Effector CD4-positive, alpha-beta T cell (primary cell): ENCODE measurements around the gene IGF2BP2.

Experiments used
- DNase-seq: peaks from one replicate; pipeline ENCODE4 v3.0.0-alpha.2; 2020

The IGF2BP2 gene

DNA sequence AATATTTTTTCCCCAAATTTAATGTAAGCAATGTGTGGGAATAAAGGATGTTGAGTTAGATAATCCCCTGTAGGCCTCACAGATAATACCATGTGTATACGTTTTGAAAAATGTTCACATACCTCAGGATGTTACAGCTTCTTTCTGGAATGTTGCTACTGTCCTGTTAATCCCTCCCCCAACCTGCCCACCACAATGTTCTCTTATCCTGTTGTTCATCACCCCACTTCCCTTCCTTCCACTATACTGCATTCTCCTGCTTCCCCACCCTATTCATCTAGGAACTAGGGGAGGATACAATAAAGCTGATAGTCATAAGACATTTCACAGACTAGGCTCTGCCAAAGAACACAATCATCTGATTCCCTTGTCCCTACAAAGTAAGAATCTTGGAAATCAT, 92.1 kb downstream of the IGF2BP2 start:
- DNase-seq, result no peak

DNA sequence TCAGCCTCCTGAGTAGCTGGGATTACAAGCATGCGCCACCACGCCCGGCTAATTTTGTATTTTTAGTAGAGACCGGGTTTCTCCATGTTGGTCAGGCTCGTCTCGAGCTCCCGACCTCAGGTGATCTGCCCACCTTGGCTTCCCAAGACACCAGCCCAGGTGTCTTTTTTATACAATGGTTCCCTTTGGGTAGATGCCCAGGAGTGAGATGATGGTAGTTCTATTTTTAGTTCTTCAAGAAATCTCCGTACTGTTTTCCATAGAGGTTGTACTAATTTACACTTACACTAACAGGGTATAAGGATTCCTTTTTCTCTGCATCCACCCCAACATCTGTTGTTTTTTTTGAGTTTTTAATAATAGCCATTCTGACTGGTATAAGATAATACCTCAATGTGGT, 94.3 kb downstream of the IGF2BP2 start:
- no peak for DNase-seq

DNA sequence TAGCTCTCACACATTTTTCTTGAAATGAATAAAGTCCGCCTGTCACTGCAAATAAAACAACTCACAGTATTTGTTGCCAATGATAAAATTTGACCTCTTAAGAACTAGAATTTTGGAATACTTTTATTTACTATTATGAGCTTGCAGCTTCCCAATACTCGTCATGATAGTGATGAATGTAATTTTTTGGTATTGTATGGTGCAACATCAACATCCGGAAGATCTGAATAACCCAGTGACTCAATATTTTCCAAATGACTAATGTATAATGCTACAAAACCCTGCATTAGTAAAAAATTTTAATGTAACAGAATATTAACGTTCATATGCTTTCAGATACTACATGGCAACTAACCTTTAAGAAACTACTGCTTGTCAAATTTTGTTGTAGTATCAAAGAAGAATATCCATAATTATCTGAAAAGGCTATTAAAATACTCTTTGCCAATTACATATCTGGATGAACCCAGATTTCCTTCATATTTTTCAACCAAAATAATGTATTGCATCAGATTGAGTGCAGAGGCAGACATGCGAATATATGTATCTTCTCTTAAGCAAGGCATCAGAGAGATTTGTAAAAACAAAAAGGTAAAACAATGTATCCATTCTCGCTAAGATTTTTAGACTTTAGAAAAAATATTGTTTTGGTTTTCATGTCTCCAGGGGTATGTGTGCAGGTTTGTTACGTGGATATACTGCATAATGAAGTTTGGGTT, 95.3 kb downstream of the IGF2BP2 start:
- no peak for DNase-seq

DNA sequence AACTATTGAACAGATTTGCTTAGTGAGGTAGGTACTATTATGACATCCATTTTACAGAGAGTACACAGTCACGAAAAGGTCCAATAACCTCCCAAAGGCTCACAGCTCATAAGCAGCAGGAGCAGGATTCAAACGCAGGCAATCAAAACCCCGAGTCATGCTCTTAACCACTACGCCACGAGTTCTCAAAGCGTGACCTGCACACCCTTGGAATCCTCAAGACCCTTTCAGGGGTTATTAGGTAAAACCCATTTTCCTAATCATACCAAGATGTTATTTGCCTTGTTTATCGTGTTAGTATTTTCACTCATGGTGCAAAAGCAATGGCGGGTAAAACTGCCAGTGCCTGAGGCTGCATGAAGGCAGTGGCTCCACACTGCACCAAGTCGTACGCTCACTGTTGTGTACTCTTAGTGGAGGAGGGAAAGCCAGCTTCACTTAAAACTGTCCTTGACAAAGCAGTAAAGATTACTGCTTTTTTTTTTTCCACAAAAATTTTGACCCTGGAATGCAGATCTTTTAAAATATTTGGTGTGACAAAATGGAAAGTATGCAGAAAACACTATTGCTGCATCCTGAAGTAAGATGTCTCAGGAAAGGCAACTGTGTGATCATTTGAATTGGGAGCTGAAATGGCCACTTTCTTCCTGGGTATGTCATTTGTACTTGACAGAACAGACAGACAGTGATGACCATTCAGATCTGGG, 96.1 kb downstream of the IGF2BP2 start:
- DNase-seq, result no peak

GRCh38 chr3:185727873-185728272, 97.0 kb downstream of the IGF2BP2 start:
- no peak for DNase-seq

GRCh38 chr3:185726254-185726967, 98.4 kb downstream of the IGF2BP2 start:
- DNase-seq, result no peak

DNA sequence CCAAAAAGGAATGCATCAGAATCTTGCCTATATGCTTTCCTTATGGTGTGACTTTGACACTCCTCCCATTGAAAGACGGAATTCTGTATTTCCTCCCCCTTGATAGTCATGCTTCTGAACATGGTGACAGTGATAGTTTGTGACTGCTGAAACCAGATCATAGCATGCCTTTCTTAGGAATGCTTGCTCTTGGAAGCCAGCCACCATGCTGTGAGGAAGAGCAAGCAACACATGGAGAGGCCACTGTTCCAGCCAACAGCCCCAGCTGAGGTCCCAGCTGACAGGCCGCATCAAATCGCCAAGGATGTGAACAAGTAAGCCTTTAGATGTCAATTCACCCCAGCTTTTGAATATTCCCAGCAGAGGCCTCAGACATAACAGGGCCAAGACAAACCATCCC, 100.1 kb downstream of the IGF2BP2 start:
- no peak for DNase-seq

- DNase-seq, result no peak
Measured at GRCh38 chr3:185724251-185724650, 100.6 kb downstream of the IGF2BP2 start.

GRCh38 chr3:185722881-185723280, 102.0 kb downstream of the IGF2BP2 start:
- no peak for DNase-seq

GRCh38 chr3:185721970-185722369, 102.9 kb downstream of the IGF2BP2 start:
- DNase-seq, result no peak

DNA sequence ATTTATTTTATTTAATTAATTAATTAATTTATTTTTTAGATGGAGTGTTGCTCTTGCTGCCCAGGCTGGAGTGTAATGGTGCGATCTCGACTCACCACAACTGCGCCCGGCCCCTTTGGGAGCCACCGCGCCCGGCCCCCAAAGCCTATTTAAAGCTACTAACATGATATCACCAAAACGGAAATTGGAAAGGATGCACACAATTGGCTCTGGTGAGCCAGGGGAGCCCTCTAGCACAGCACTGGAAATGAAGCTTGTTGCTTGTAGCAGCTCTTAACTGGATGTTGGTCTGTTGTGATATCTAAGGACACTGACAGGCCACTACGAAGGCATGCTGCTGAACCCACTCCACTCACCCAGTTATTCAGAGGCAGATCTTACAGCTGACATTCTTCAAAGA, 104.5 kb downstream of the IGF2BP2 start:
- no peak for DNase-seq

GRCh38 chr3:185718736-185719593, 105.9 kb downstream of the IGF2BP2 start:
- DNase-seq, result no peak

DNA sequence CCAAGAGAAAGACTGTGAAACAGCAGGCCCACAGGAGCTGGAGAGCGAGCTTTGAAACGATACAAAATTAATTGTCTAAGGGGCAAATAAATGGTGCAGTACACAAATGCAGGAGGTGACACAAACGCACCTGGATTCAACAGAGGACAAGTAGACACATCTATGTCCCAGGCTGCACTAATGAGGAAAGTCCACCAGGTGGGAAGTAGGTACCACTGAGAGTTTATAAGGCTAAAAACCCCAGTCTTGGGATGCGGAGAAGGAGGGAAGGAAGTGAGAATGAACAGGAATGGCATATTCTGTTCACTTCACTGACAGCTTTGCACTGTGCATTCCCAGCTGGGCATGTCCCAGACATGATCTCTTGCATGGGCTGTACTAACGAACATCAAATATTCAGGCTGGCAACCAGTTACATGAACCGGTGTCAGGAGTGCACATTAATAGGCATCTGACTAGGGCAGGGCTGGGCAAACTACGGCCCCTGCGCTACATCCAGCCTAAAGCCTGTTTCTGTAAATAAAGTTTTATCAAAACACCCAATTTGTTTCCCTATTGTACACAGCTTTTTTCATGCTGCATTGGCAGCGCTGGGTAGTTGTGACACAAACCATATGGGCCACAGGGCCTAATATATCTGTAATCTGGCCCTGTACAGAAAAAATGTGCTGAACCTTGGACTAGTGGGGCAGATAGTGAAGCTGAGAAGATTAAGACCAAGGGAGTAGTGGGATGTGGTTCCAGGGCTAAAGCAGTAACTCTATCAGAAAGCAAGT, 107.0 kb downstream of the IGF2BP2 start:
- no peak for DNase-seq

DNA sequence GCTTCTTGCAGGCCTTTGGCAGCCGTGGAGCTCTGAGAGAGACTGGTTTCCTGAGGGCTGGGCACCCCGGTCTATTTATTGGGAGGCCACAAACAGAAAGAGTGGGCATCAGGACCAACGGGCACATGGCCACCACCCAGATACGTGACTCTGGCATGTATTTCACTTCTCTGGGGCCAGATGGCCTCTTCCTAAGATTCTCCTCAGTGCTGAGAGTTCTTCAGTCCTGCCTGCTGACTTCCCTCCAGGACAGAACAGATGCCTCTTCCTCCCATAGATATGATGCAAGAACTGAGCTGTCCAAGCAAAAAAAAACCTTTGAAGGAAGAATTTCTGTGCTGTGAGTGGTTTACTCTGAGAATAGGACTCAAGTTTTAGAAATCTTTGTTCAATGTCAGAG, 107.7 kb downstream of the IGF2BP2 start:
- DNase-seq, result no peak

DNA sequence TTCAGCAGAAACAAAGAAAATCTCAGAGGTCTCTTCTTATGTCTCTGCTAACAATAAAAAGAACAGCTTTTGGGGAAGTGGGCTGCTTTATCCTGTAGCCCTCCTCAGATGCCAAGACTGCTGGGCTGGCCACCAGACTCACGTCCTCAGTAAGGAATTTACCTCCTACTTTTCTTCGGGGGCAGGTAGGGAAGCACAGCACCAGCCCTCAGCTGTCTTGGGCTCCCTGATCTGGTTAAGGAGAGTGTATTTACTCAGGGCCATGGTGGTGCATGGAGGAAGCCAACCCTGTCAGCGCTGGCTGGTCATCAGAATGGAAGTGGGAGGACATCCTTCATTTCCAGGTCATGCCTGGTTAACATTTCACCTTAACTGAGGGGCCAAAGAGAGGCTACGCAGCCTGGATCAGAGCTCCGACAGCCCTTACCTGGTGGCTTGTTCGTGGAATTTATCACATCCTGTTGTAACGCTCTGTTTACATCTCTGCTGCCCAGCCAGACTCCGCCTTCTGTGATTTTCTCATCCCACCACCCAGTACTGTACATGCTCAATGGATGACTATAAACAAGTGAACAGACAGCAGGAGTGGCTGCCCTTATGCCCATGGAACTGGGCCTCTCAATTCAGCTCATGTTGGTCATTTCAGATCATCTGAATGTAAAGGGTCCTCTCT, 108.3 kb downstream of the IGF2BP2 start:
- DNase-seq, result no peak

GRCh38 chr3:185715091-185715490, 109.8 kb downstream of the IGF2BP2 start:
- no peak for DNase-seq

DNA sequence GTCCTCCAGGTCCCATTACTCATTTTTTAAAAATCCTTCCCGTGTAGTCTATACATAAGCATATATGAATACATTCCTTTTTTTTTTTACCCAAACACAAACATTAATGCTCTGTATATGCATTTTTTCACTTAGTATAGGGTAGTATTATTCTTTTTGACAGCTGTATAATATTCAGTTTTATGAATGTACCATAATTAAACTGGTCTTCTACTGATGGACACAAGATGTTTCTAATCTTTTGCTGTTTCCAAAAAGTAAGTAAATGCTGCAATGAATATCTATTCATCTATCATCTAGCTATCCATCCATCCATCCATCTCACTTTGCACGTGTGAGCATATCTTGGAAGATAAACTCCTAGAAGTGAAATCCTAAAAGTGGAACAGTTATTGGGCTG, 110.8 kb downstream of the IGF2BP2 start:
- no peak for DNase-seq

DNA sequence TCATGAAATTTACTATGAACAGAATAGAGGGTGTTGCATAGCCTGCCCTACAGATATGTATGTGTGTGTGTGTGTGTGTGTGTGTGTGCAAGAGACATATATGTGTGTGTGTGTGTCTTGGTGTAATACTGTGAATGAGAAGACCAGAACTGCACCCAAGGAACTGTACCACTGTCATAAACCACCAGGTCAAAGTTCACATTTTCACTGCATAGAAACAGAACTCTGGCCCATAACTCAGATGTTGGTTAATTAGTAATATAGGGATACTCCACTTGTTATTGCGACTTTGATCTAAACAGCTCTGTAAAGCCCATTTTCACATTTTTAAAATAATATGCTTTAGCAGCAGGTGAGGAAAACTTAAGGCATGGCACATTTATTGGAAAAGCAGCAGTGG, 111.8 kb downstream of the IGF2BP2 start:
- no peak for DNase-seq

DNA sequence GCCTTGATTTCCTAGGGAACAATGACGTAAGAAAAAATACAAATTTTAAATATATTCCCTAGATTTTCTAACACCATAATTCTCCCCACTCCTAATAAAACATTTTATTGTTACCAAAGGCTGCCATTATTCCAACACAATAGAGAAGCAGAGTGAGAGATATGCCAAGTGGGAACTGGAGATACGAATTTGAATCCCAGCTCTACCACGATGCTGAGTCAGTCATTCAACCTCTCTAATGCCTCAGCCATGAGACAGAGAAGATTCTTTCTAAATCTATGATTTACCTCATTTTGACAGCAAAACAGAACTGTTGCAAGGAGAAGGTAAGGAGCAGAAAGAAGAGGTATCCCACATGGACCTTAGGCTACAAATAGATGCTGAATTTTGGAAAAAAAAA, 112.5 kb downstream of the IGF2BP2 start:
- DNase-seq, result no peak

DNA sequence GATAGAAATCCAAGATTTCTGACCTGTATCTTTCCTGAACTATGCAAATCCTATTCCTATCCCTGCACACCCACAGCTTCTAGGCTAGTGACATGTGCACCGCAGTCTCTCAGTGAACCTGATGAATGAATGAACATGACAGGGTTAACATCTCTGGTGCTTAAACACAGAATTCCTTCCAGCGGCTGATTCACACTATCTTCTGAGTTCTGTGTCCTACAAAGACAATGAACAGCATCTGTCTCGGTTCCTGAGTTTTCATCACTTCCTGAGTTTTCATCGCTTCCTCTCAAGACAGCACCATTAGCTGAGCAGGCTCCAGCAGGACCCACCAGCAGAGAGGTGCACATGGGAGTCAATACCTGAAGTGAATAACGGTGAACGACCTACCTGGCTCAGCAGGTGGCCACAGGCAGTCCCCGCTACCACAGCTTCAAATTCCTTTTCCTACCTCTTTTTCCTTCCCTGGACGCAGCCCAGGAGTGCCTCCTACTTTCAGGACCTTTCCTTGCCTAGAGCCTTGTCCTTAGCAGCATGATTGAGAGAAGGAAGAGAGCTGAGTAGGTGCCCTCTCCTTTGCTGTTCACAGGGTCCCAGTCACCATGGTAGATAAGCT, 113.5 kb downstream of the IGF2BP2 start:
- DNase-seq, result no peak
